HepG2 (cell line): Measurements from ENCODE around the gene CSNK1G1. TPM values are rescaled to one million over a fixed set of nuclear protein-coding genes. Genes with fewer than 3 reads are reported as not detected.
A peak's percentile ranks its signal among the peaks of the same experiment; 100 is the strongest.

Source experiments
- CBX5 ChIP-seq: sonication (generic); formaldehyde crosslinking; IDR thresholded peaks from 2 replicates; pipeline ENCODE4 v1.4.0; 2020; ENCODE audit warnings: missing genetic modification reagents, borderline replicate concordance
- GLMP ChIP-seq: sonication (generic); formaldehyde crosslinking; IDR thresholded peaks from 2 replicates; pipeline ENCODE4 v1.9.0; 2021; ENCODE audit warnings: missing genetic modification reagents, mild to moderate bottlenecking, borderline replicate concordance
- GTF2F1 ChIP-seq: fragments of 150-350 bp; IDR thresholded peaks from 2 replicates; pipeline ENCODE4 v1.6.1; 2014; ENCODE audit warnings: low read length
- TFDP2 ChIP-seq: sonication (generic); formaldehyde crosslinking; IDR thresholded peaks from 2 replicates; pipeline ENCODE4 v1.4.0; 2020; ENCODE audit warnings: missing genetic modification reagents
- U2AF2 ChIP-seq: fragments of 200-400 bp; formaldehyde crosslinking; IDR thresholded peaks from 2 replicates; pipeline ENCODE4 v1.6.1; 2017; ENCODE audit warnings: low read depth, mild to moderate bottlenecking, low read length
- ZMYM2 ChIP-seq: sonication (generic); formaldehyde crosslinking; IDR thresholded peaks from 2 replicates; pipeline ENCODE4 v1.8.0; 2022; ENCODE audit warnings: mild to moderate bottlenecking, missing genetic modification reagents
- ZNF138 ChIP-seq: sonication (generic); formaldehyde crosslinking; IDR thresholded peaks from 2 replicates; pipeline ENCODE4 v1.5.0; 2020; ENCODE audit warnings: mild to moderate bottlenecking, low read depth, missing genetic modification reagents
- ZNF414 ChIP-seq: sonication (generic); formaldehyde crosslinking; IDR thresholded peaks from 2 replicates; pipeline ENCODE4 v1.5.0; 2020; ENCODE audit warnings: missing genetic modification reagents
- ZNF672 ChIP-seq: sonication (generic); formaldehyde crosslinking; IDR thresholded peaks from 2 replicates; pipeline ENCODE4 v1.8.1; 2022; ENCODE audit warnings: missing genetic modification reagents
- ZNF780A ChIP-seq: sonication (generic); formaldehyde crosslinking; IDR thresholded peaks from 2 replicates; pipeline ENCODE4 v1.8.0; 2022; ENCODE audit warnings: mild to moderate bottlenecking, missing genetic modification reagents, moderate library complexity
- polyA plus RNA-seq, 8 experiments: library from polyadenylated mRNA; depleted of rRNA in 3 of 8; stranded (reverse) in 7 of 8; unstranded in 1 of 8; fragments of >200 nt; fragmentation: Illumina TruSeq in 4 of 8; extraction: Trizol in 4 of 8; gene quantifications; 2 replicates each; pipeline versions ENCODE4 v1.2.1 to v1.2.3, GENCODE V29; 2011 to 2016; ENCODE audit warnings: low read depth in 4 of 8, missing spikeins in 1 of 8, mixed read lengths in 1 of 8; ENCODE audit not compliant: insufficient read depth in 1 of 8
- total RNA-seq, 5 experiments: library from RNA; depleted of rRNA; stranded (reverse); fragments of >200 nt; fragmentation: Illumina TruSeq; extraction: Trizol; gene quantifications; 2 replicates each; pipeline ENCODE4 v1.2.3, GENCODE V29; 2016; ENCODE audit warnings: low read depth in 1 of 5
- TF ChIP-seq, protein P1 (sequence below), 2 experiments: sonication (generic) in 1 of 2; formaldehyde crosslinking in 1 of 2; IDR thresholded peaks; 2 replicates each; pipeline versions ENCODE4 v1.6.1 to v1.9.0; 2014 to 2022; ENCODE audit warnings: antibody characterized with exemption in 1 of 2, borderline replicate concordance in 1 of 2, inconsistent platforms in 1 of 2, low read depth in 1 of 2, missing genetic modification reagents in 1 of 2
- TF ChIP-seq, protein P2 (sequence below): IDR thresholded peaks from 2 replicates; pipeline ENCODE4 v1.6.1; 2016; ENCODE audit warnings: missing genetic modification reagents, missing compliant biosample characterization

CSNK1G1 gene
- total and polyA plus RNA-seq, 2 of the 13 experiments (the other 11 are each of a cell fraction or from before 2014, with no cell fraction given): 8.5 to 12.6 TPM

DNA sequence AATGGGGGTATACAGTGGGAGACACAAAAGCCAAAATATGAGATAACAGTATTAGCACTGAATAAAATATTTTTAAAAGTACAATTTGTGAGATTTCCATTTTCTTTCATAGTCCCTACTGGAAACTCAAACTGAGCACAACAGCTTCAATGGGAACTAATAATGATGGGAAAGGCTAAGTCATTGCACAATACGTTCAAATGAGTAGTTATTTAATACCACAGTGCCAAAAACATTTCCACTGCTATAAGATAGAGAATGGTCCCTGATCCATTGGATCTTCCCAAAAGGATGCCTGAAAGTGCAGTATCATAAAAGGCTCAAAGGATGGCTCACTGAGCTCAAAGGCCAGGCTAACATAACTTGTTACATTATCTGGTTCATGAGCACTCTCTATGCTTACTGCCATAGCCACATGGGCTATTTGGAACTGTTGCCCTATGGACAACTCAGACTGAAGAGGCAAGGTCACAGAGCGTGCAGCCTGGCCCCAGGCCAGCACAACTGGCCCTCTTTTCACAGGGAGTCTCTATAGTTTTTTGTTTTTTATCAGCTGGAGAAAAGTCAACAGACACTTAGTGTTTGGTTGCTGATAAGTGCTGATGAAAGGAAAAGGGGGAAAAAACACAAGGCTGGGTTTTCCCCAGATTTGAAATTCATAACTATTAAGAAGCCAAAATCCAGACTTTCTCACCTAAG is 139.1 kb downstream of the CSNK1G1 start (continued):
- TF ChIP-seq TFDP2 (0 out of 2 replicates have a peak, but pooled peaks have one; percentile 36), U2AF2 (no peak), ZNF780A (CRISPR knock-in tag) (no peak), ZMYM2 (no peak), CBX5 (CRISPR knock-in tag) (peak; percentile 73; the same call in 1 of the 2 replicates), ZNF672 (CRISPR knock-in tag) (no peak), ZNF138 (CRISPR knock-in tag) (no peak), ZNF414 (CRISPR knock-in tag) (peak; percentile 59; the same call in 1 of the 2 replicates), GTF2F1 (no peak), GLMP (CRISPR knock-in tag) (no peak)
- TF ChIP-seq, protein P1, sequence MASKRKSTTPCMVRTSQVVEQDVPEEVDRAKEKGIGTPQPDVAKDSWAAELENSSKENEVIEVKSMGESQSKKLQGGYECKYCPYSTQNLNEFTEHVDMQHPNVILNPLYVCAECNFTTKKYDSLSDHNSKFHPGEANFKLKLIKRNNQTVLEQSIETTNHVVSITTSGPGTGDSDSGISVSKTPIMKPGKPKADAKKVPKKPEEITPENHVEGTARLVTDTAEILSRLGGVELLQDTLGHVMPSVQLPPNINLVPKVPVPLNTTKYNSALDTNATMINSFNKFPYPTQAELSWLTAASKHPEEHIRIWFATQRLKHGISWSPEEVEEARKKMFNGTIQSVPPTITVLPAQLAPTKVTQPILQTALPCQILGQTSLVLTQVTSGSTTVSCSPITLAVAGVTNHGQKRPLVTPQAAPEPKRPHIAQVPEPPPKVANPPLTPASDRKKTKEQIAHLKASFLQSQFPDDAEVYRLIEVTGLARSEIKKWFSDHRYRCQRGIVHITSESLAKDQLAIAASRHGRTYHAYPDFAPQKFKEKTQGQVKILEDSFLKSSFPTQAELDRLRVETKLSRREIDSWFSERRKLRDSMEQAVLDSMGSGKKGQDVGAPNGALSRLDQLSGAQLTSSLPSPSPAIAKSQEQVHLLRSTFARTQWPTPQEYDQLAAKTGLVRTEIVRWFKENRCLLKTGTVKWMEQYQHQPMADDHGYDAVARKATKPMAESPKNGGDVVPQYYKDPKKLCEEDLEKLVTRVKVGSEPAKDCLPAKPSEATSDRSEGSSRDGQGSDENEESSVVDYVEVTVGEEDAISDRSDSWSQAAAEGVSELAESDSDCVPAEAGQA (IDR thresholded peaks at IDR 0.05; ENCODE audit: low read depth): no peak; the same call in 1 of the 2 replicates
- TF ChIP-seq, protein P1 (CRISPR knock-in tag; IDR thresholded peaks at IDR 0.05; ENCODE audit: borderline replicate concordance): no peak
- TF ChIP-seq, protein P2, sequence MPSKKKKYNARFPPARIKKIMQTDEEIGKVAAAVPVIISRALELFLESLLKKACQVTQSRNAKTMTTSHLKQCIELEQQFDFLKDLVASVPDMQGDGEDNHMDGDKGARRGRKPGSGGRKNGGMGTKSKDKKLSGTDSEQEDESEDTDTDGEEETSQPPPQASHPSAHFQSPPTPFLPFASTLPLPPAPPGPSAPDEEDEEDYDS (CRISPR knock-in tag): peak; percentile 68; the same call in 1 of the 2 replicates
